Tibial nerve (tissue), 4 donors: ENCODE results near the gene HOXC4. TPM values are rescaled to one million over a fixed set of nuclear protein-coding genes. Genes with fewer than 3 reads are reported as not detected.
"Not testable (repeated sequence)": the region's sequence is repeated elsewhere in the genome, so short reads cannot be mapped to it uniquely, and the experiment has no call there.

ENCODE experiments used
- DNase-seq, 2 donors: peaks; one replicate each; pipeline ENCODE4 v3.0.0-alpha.2; 2019; ENCODE audit warnings: low spot score in 2 of 2
- H3K27ac ChIP-seq, 4 donors: fragments of 200-600 bp; sonication (generic) in 3 of 4; one replicate each; pipeline ENCODE4 v1.5.1; 2017 to 2019; ENCODE audit warnings: mild to moderate bottlenecking in 1 of 4
- H3K27me3 ChIP-seq, 2 donors: fragments of 200-600 bp; sonication (generic) in 1 of 2; one replicate each; pipeline versions ENCODE4 v1.5.1 to v1.6.0; 2017 to 2019
- H3K36me3 ChIP-seq, 3 donors: fragments of 200-600 bp; sonication (generic); one replicate each; pipeline ENCODE4 v1.5.1; 2018 to 2019
- H3K4me1 ChIP-seq, 4 donors: fragments of 200-600 bp; sonication (generic) in 3 of 4; one replicate each; pipeline ENCODE4 v1.5.1; 2017 to 2019
- H3K4me3 ChIP-seq, 4 donors: fragments of 200-600 bp; sonication (generic) in 3 of 4; one replicate each; pipeline ENCODE4 v1.5.1; 2017 to 2019; ENCODE audit warnings: mild to moderate bottlenecking in 1 of 4, moderate library complexity in 1 of 4
- H3K9me3 ChIP-seq, 4 donors: fragments of 200-600 bp; sonication (generic) in 3 of 4; one replicate each; pipeline ENCODE4 v1.5.1; 2017 to 2019
- EP300 ChIP-seq, 2 donors: sonication (generic); formaldehyde crosslinking; IDR thresholded peaks; one replicate each; pipeline ENCODE4 v1.6.1; 2017; ENCODE audit warnings: antibody characterized with exemption in 2 of 2, mild to moderate bottlenecking in 1 of 2
- POLR2A ChIP-seq, 2 donors: fragments of 450-650 bp; IDR thresholded peaks; one replicate each; pipeline ENCODE4 v1.6.1; 2017; ENCODE audit warnings: antibody characterized with exemption in 2 of 2, mild to moderate bottlenecking in 2 of 2, moderate library complexity in 2 of 2
- WGBS, 2 donors: methylation state at CpG; one replicate each; pipeline ENCODE4 v1.1.5; 2018; 5-methylcytosine and 5-hydroxymethylcytosine counted together
- total RNA-seq, 4 donors: library from RNA; depleted of rRNA; stranded (reverse); fragments of >200 nt; gene quantifications; one replicate each; pipeline ENCODE4 v1.1.0, GENCODE V29; 2016

Gene HOXC4
- total RNA-seq, 4 donors from 2014 or later, result 2.7 to 8.1 (median 4.1) TPM

GRCh38 chr12:54080008-54080924, 26.6 kb downstream of the HOXC4 start:
- peak overlapping the region; percentile 19 to 95 (median 87) for H3K27ac ChIP-seq
- not testable (repeated sequence) for DNase-seq, H3K4me1 ChIP-seq, H3K36me3 ChIP-seq, H3K27me3 ChIP-seq, H3K9me3 ChIP-seq
- H3K4me3 ChIP-seq, result peak overlapping the region; percentile 9 to 45 (median 30)
- 44 to 47% methylated on average over 19 of the region's 19 CpGs for WGBS, 2 donors

- H3K9me3 ChIP-seq, H3K36me3 ChIP-seq, DNase-seq, H3K27me3 ChIP-seq, H3K4me1 ChIP-seq: not testable (repeated sequence)
- Histone ChIP-seq H3K4me3 (peak overlapping the region in 2 of 4 donors; percentile 29 to 45), H3K27ac (peak overlapping the region; percentile 78 to 95 (median 87))
- peak in 1 of 2 donors; percentile 39 for TF ChIP-seq EP300 (IDR thresholded peaks at IDR 0.05)
- WGBS, 2 donors, result 17 to 23% methylated on average over 16 of the region's 16 CpGs
Measured at GRCh38 chr12:54081053-54081514, 27.4 kb downstream of the HOXC4 start.

GRCh38 chr12:54081581-54082396, 28.2 kb downstream of the HOXC4 start:
- not testable (repeated sequence) for DNase-seq, H3K4me1 ChIP-seq, H3K9me3 ChIP-seq, H3K36me3 ChIP-seq, H3K27me3 ChIP-seq
- peak overlapping the region; percentile 22 to 45 (median 30) for H3K4me3 ChIP-seq
- 26 to 27% methylated on average over 34 to 35 of the region's 35 CpGs for whole genome bisulfite sequencing, 2 donors
- H3K27ac ChIP-seq, result peak overlapping the region; percentile 78 to 95 (median 87)

- Histone ChIP-seq H3K27ac (peak overlapping the region; percentile 78 to 95 (median 87)), H3K36me3 (no peaks in the 10 kb centered on the region), H3K4me3 (peak overlapping the region; percentile 22 to 45 (median 30)), H3K9me3 (no peaks in the 10 kb centered on the region), H3K4me1 (peaks cover 0 to 2% (median 0%) of the 10 kb centered on the region in 4 donors), H3K27me3 (no peaks in the 10 kb centered on the region)
- no peak for DNase-seq
- WGBS, 2 donors, result 3 to 5% methylated on average over 14 to 31 of the region's 36 CpGs
- TF ChIP-seq POLR2A (IDR thresholded peaks at IDR 0.05) (no peak), EP300 (IDR thresholded peaks at IDR 0.05) (peak in 1 of 2 donors; percentile 44)
Measured at GRCh38 chr12:54082397-54082892, 28.8 kb downstream of the HOXC4 start.

GRCh38 chr12:54088011-54088410, 34.4 kb downstream of the HOXC4 start:
- not testable (repeated sequence) for H3K9me3 ChIP-seq, H3K27me3 ChIP-seq, H3K4me3 ChIP-seq, DNase-seq, H3K4me1 ChIP-seq, H3K27ac ChIP-seq, H3K36me3 ChIP-seq

GRCh38 chr12:54089465-54089864, 35.8 kb downstream of the HOXC4 start:
- not testable (repeated sequence) for H3K4me1 ChIP-seq, H3K27me3 ChIP-seq, H3K36me3 ChIP-seq, DNase-seq, H3K4me3 ChIP-seq, H3K9me3 ChIP-seq, H3K27ac ChIP-seq
- 81 to 85% methylated on average over 6 of the region's 6 CpGs for WGBS, 2 donors

GRCh38 chr12:54090312-54090711, 36.7 kb downstream of the HOXC4 start:
- 3 to 4% methylated on average over 13 to 37 of the region's 37 CpGs for WGBS, 2 donors
- not testable (repeated sequence) for H3K27ac ChIP-seq, H3K4me1 ChIP-seq, H3K36me3 ChIP-seq, H3K27me3 ChIP-seq, DNase-seq, H3K9me3 ChIP-seq
- H3K4me3 ChIP-seq, result peak overlapping the region in 2 of 4 donors; percentile 37 to 39

- H3K4me1 ChIP-seq, DNase-seq, H3K36me3 ChIP-seq, H3K4me3 ChIP-seq, H3K9me3 ChIP-seq, H3K27me3 ChIP-seq, H3K27ac ChIP-seq: not testable (repeated sequence)
- 48 to 55% methylated on average over 2 of the region's 2 CpGs for WGBS, 2 donors
Measured at GRCh38 chr12:54092943-54093342, 39.3 kb downstream of the HOXC4 start.

GRCh38 chr12:54095928-54096327, 42.3 kb downstream of the HOXC4 start:
- H3K4me1 ChIP-seq, H3K9me3 ChIP-seq, H3K4me3 ChIP-seq, H3K27ac ChIP-seq, DNase-seq, H3K27me3 ChIP-seq, H3K36me3 ChIP-seq: not testable (repeated sequence)
- WGBS, 2 donors, result 68 to 75% methylated on average over 5 of the region's 5 CpGs

- DNase-seq, H3K36me3 ChIP-seq, H3K9me3 ChIP-seq, H3K27ac ChIP-seq, H3K4me3 ChIP-seq, H3K4me1 ChIP-seq, H3K27me3 ChIP-seq: not testable (repeated sequence)
- 93 to 98% methylated on average over 2 of the region's 2 CpGs for WGBS, 2 donors
Measured at GRCh38 chr12:54098644-54099043, 45.0 kb downstream of the HOXC4 start.

- not testable (repeated sequence) for H3K27ac ChIP-seq, H3K36me3 ChIP-seq
- 89 to 91% methylated on average over 6 of the region's 6 CpGs for WGBS, 2 donors
Measured at GRCh38 chr12:54100588-54100987, 47.0 kb downstream of the HOXC4 start.

GRCh38 chr12:54102223-54102622, 48.6 kb downstream of the HOXC4 start:
- H3K27ac ChIP-seq, DNase-seq, H3K9me3 ChIP-seq, H3K36me3 ChIP-seq, H3K27me3 ChIP-seq, H3K4me3 ChIP-seq: not testable (repeated sequence)
- WGBS, 2 donors, result 70 to 84% methylated on average over 5 to 6 of the region's 6 CpGs
- peaks cover 0 to 10% (median 0%) of the 10 kb centered on the region in 4 donors for H3K4me1 ChIP-seq

More at GRCh38 chr12:54100588-54100987, 47.0 kb downstream of the HOXC4 start:
- H3K4me3 ChIP-seq, H3K27me3 ChIP-seq, H3K4me1 ChIP-seq, DNase-seq, H3K9me3 ChIP-seq: not testable (repeated sequence)

GRCh38 chr12:54103827-54104226, 50.2 kb downstream of the HOXC4 start:
- DNase-seq, H3K27ac ChIP-seq, H3K36me3 ChIP-seq, H3K4me3 ChIP-seq, H3K9me3 ChIP-seq: not testable (repeated sequence)
- WGBS, 2 donors, result 56 to 93% methylated on average over 1 of the region's 1 CpG
- H3K27me3 ChIP-seq, result peaks cover 0 to 13% of the 10 kb centered on the region in 2 donors
- peaks cover 0 to 13% (median 0%) of the 10 kb centered on the region in 4 donors for H3K4me1 ChIP-seq
